Astrocyte of the cerebellum (primary cell): ENCODE data around the gene AHDC1.

ENCODE experiments used
- DNase-seq: peaks from one replicate; pipeline ENCODE4 v3.0.0-alpha.2; 2011; ENCODE audit warnings: low read depth
- H3K4me3 ChIP-seq: 2 replicates; pipeline ENCODE4 v1.5.1; 2011; ENCODE audit warnings: mild to moderate bottlenecking, low read depth, low read length, moderate library complexity
- CTCF ChIP-seq: IDR thresholded peaks from 2 replicates; pipeline ENCODE4 v1.5.1; 2012; ENCODE audit warnings: low read length, low read depth, moderate library complexity, mild to moderate bottlenecking; ENCODE audit errors: missing control alignments
- in situ Hi-C: cut with HindIII; loops from 2 replicates; pipeline ENCODE4 v1.10.0; 2017; ENCODE audit warnings: low sequenced_read_pairs

Gene AHDC1

GRCh38 chr1:27638047-27638734 lies 34.2 kb upstream of the AHDC1 start:
- no peak for DNase-seq
- in situ Hi-C loops, result no loop called here
- no peak for TF ChIP-seq CTCF
- no peak overlapping the region for H3K4me3 ChIP-seq

GRCh38 chr1:27635396-27636142 lies 31.6 kb upstream of the AHDC1 start:
- no peak for DNase-seq
- no peak overlapping the region for H3K4me3 ChIP-seq
- TF ChIP-seq CTCF, result no peak
- in situ Hi-C loops, result no loop called here

GRCh38 chr1:27634985-27635367 lies 31.0 kb upstream of the AHDC1 start, which contains the start of gene FGR:
Gene FGR (minus strand): TSS chr1:27635185. CDS start chr1:27623916, 11,269 bp downstream.
- peak within 1 kb of the TSS; percentile 31 for H3K4me3 ChIP-seq
- TF ChIP-seq CTCF, result no peak
- no peak for DNase-seq
- in situ Hi-C loops, result no loop called here

GRCh38 chr1:27634177-27634984 lies 30.4 kb upstream of the AHDC1 start:
- no peak for DNase-seq
- peak overlapping the region; percentile 31 for H3K4me3 ChIP-seq
- no peak for TF ChIP-seq CTCF
- in situ Hi-C loops, result no loop called here

- no peak for TF ChIP-seq CTCF
- in situ Hi-C loops, result no loop called here
- DNase-seq, result no peak
- H3K4me3 ChIP-seq, result peak overlapping the region; percentile 31
These were observed 29.8 kb upstream of the AHDC1 start for GRCh38 chr1:27633640-27634176.

GRCh38 chr1:27633298-27633610 lies 29.3 kb upstream of the AHDC1 start:
- in situ Hi-C loops, result no loop called here
- H3K4me3 ChIP-seq, result no peak overlapping the region
- no peak for DNase-seq
- TF ChIP-seq CTCF, result no peak
